ENCODE measurements around the gene EMC9. TPM values are rescaled to one million over a fixed set of nuclear protein-coding genes. Genes with fewer than 3 reads are reported as not detected.

EMC9 gene
- total and polyA plus RNA-seq, 5 donors = 17.2 to 21.2 (median 18.5) TPM

GRCh38 chr14:24146978-24147760 is 5.8 kb upstream of the EMC9 start, which contains the start of gene RNF31:
RNF31 (plus strand) TSS chr14:24147498; CDS start chr14:24147699, 201 bp downstream.
- ATAC-seq = peak; percentile 95 to 97
- Histone ChIP-seq H3K4me1 (ENCODE audit: control insufficient read depth, insufficient read depth, low read length) (peaks cover 12% of the 10 kb centered on the region), H3K27ac (ENCODE audit: low read length) (peak within 1 kb of the TSS; percentile 95), H3K27me3 (ENCODE audit: control insufficient read depth, insufficient read depth) (no peaks in the 10 kb centered on the region), H3K9me3 (ENCODE audit: control insufficient read depth, low read length) (no peaks in the 10 kb centered on the region), H3K4me3 (ENCODE audit: low read length) (peak within 1 kb of the TSS; percentile 89)
- peak; percentile 99 for DNase-seq
- intact Hi-C loops (cut with DNase I) = no loop called here
- under 1% methylated on average over 57 of the region's 57 CpGs for WGBS

GRCh38 chr14:24146453-24146977 is 5.1 kb upstream of the EMC9 start, which contains the start of gene PSME2:
PSME2 (minus strand) TSS chr14:24146610; CDS start chr14:24146581, 29 bp downstream.
- Histone ChIP-seq H3K27ac (ENCODE audit: low read length) (peak within 1 kb of the TSS; percentile 95), H3K4me1 (ENCODE audit: control insufficient read depth, insufficient read depth, low read length) (peaks cover 12% of the 10 kb centered on the region), H3K27me3 (ENCODE audit: control insufficient read depth, insufficient read depth) (no peaks in the 10 kb centered on the region), H3K4me3 (ENCODE audit: low read length) (peak within 1 kb of the TSS; percentile 89), H3K9me3 (ENCODE audit: control insufficient read depth, low read length) (no peaks in the 10 kb centered on the region)
- under 1% methylated on average over 25 of the region's 25 CpGs for WGBS
- DNase-seq (peak; percentile 97 to 98 (median 97)), ATAC-seq (peak; percentile 88 to 91)
- intact Hi-C loops (cut with DNase I) = no loop called here

GRCh38 chr14:24145690-24146452 is 4.5 kb upstream of the EMC9 start:
- peaks cover 12% of the 10 kb centered on the region for H3K4me1 ChIP-seq (ENCODE audit: control insufficient read depth, insufficient read depth, low read length)
- peak overlapping the region; percentile 57 for H3K4me3 ChIP-seq (ENCODE audit: low read length)
- DNase-seq (no peak), ATAC-seq (no peak)
- peak overlapping the region; percentile 95 for H3K27ac ChIP-seq (ENCODE audit: low read length)
- intact Hi-C loops (cut with DNase I) = no loop called here
- 18% methylated on average over 9 of the region's 9 CpGs for WGBS
- H3K27me3 ChIP-seq (ENCODE audit: control insufficient read depth, insufficient read depth) = no peaks in the 10 kb centered on the region
- no peaks in the 10 kb centered on the region for H3K9me3 ChIP-seq (ENCODE audit: control insufficient read depth, low read length)

GRCh38 chr14:24145219-24145618 is 3.8 kb upstream of the EMC9 start:
- intact Hi-C loops (cut with DNase I) = no loop called here
- no peak for DNase-seq
- Histone ChIP-seq H3K9me3 (ENCODE audit: control insufficient read depth, low read length) (no peaks in the 10 kb centered on the region), H3K27ac (ENCODE audit: low read length) (no peak overlapping the region), H3K4me3 (ENCODE audit: low read length) (no peak overlapping the region), H3K4me1 (ENCODE audit: control insufficient read depth, insufficient read depth, low read length) (peaks cover 12% of the 10 kb centered on the region), H3K27me3 (ENCODE audit: control insufficient read depth, insufficient read depth) (no peaks in the 10 kb centered on the region)
- 97% methylated on average over 2 of the region's 2 CpGs for WGBS
- ATAC-seq = no peak

GRCh38 chr14:24144451-24144850 is 3.1 kb upstream of the EMC9 start:
- Histone ChIP-seq H3K4me1 (ENCODE audit: control insufficient read depth, insufficient read depth, low read length) (peaks cover 13% of the 10 kb centered on the region), H3K9me3 (ENCODE audit: control insufficient read depth, low read length) (no peaks in the 10 kb centered on the region), H3K27ac (ENCODE audit: low read length) (no peak overlapping the region), H3K4me3 (ENCODE audit: low read length) (no peak overlapping the region), H3K27me3 (ENCODE audit: control insufficient read depth, insufficient read depth) (no peaks in the 10 kb centered on the region)
- 86% methylated on average over 1 of the region's 1 CpG for WGBS
- intact Hi-C loops (cut with DNase I) = no loop called here
- DNase-seq = no peak
- no peak for ATAC-seq

- Histone ChIP-seq H3K4me3 (ENCODE audit: low read length) (no peak overlapping the region), H3K9me3 (ENCODE audit: control insufficient read depth, low read length) (no peaks in the 10 kb centered on the region), H3K27ac (ENCODE audit: low read length) (no peak overlapping the region), H3K27me3 (ENCODE audit: control insufficient read depth, insufficient read depth) (no peaks in the 10 kb centered on the region), H3K4me1 (ENCODE audit: control insufficient read depth, insufficient read depth, low read length) (peaks cover 12% of the 10 kb centered on the region)
- DNase-seq = no peak
- WGBS = 59% methylated on average over 2 of the region's 2 CpGs
- intact Hi-C loops (cut with DNase I) = no loop called here
- no peak for ATAC-seq
Observed at GRCh38 chr14:24143511-24143910, 2.1 kb upstream of the EMC9 start.

GRCh38 chr14:24139272-24139934 is 2.0 kb downstream of the EMC9 start:
- ATAC-seq (no peak), DNase-seq (no peak)
- Histone ChIP-seq H3K27ac (ENCODE audit: low read length) (no peak overlapping the region), H3K4me3 (ENCODE audit: low read length) (no peak overlapping the region), H3K4me1 (ENCODE audit: control insufficient read depth, insufficient read depth, low read length) (peaks cover 2% of the 10 kb centered on the region), H3K9me3 (ENCODE audit: control insufficient read depth, low read length) (no peaks in the 10 kb centered on the region), H3K27me3 (ENCODE audit: control insufficient read depth, insufficient read depth) (no peaks in the 10 kb centered on the region)
- intact Hi-C loops (cut with DNase I) = no loop called here
- WGBS = 89% methylated on average over 9 of the region's 9 CpGs

- Histone ChIP-seq H3K9me3 (ENCODE audit: control insufficient read depth, low read length) (no peaks in the 10 kb centered on the region), H3K4me3 (ENCODE audit: low read length) (no peak overlapping the region), H3K4me1 (ENCODE audit: control insufficient read depth, insufficient read depth, low read length) (peaks cover 2% of the 10 kb centered on the region), H3K27me3 (ENCODE audit: control insufficient read depth, insufficient read depth) (no peaks in the 10 kb centered on the region), H3K27ac (ENCODE audit: low read length) (no peak overlapping the region)
- DNase-seq (no peak), ATAC-seq (no peak)
- WGBS = 80% methylated on average over 13 of the region's 13 CpGs
- intact Hi-C loops (cut with DNase I) = no loop called here
Observed at GRCh38 chr14:24138396-24139271, 2.8 kb downstream of the EMC9 start.

GRCh38 chr14:24137529-24138395 is 3.6 kb downstream of the EMC9 start:
- ATAC-seq = no peak
- H3K27ac ChIP-seq (ENCODE audit: low read length) = no peak overlapping the region
- DNase-seq = no peak
- intact Hi-C loops (cut with DNase I) = no loop called here
- no peak overlapping the region for H3K4me3 ChIP-seq (ENCODE audit: low read length)
- H3K4me1 ChIP-seq (ENCODE audit: control insufficient read depth, insufficient read depth, low read length) = peaks cover 2% of the 10 kb centered on the region
- H3K9me3 ChIP-seq (ENCODE audit: control insufficient read depth, low read length) = no peaks in the 10 kb centered on the region
- H3K27me3 ChIP-seq (ENCODE audit: control insufficient read depth, insufficient read depth) = no peaks in the 10 kb centered on the region
- WGBS = 90% methylated on average over 8 of the region's 8 CpGs
